Endothelial cell of umbilical vein (primary cell): Measurements from ENCODE around the gene KIAA0753. TPM values are rescaled to one million over a fixed set of nuclear protein-coding genes. Genes with fewer than 3 reads are reported as not detected.

Source experiments
- BruUV-seq: library from RNA; stranded (reverse); fragments of 400-500 nt; replicated peaks from 2 replicates; lab custom pipeline; 2021; lab: Mats Ljungman, UMichigan
- CTCF ChIA-PET: fragments of 300-600, 350-600 bp; sonication (Branson Sonifier 250); formaldehyde crosslinking; loops from one replicate; lab custom pipeline; 2021; ENCODE audit warnings: antibody characterized with exemption, inconsistent platforms; lab: Charles Lee
- POLR2A ChIA-PET: fragments of 300-600, 350-600 bp; sonication (Branson Sonifier 250); formaldehyde crosslinking; loops from one replicate; lab custom pipeline; 2021; ENCODE audit warnings: antibody characterized with exemption, inconsistent platforms; lab: Charles Lee
- DNase-seq: peaks from one replicate; pipeline ENCODE4 v3.0.0-alpha.2; 2011; ENCODE audit warnings: low read depth, low spot score
- FAIRE-seq: peaks from 2 replicates; lab custom pipeline; 2011; peaks lifted over from hg19 to GRCh38; lab: Jason Lieb, UNC
- H2AFZ ChIP-seq: 2 replicates; pipeline ENCODE4 v1.6.0; 2012; ENCODE audit warnings: low read depth, low read length, control low read depth, inconsistent platforms
- H3K27ac ChIP-seq: 2 replicates; pipeline ENCODE4 v1.5.1; 2011; ENCODE audit warnings: low read depth, mild to moderate bottlenecking, control low read depth, low read length, moderate library complexity; ENCODE audit not compliant: insufficient read depth
- H3K27me3 ChIP-seq, 2 experiments: 2 replicates each; pipeline versions ENCODE4 v1.6.0 to v1.6.1; 2011; ENCODE audit warnings: low read length in 2 of 2, mixed read lengths in 1 of 2; ENCODE audit not compliant: control insufficient read depth in 2 of 2, insufficient read depth in 2 of 2
- H3K36me3 ChIP-seq, 2 experiments: 2 replicates in 1 of 2; 3 replicates in 1 of 2; pipeline ENCODE4 v1.5.1; 2011; ENCODE audit warnings: low read length in 2 of 2, mild to moderate bottlenecking in 1 of 2, moderate library complexity in 1 of 2; ENCODE audit not compliant: control insufficient read depth in 2 of 2, insufficient read depth in 2 of 2; ENCODE audit errors: extremely low read depth in 1 of 2
- H3K4me1 ChIP-seq: 3 replicates; pipeline ENCODE4 v1.5.1; 2011; ENCODE audit warnings: mild to moderate bottlenecking, low read length; ENCODE audit not compliant: control insufficient read depth, insufficient read depth; ENCODE audit errors: extremely low read depth
- H3K4me2 ChIP-seq: 2 replicates; pipeline ENCODE4 v1.6.1; 2011; ENCODE audit warnings: low read length, control low read depth, mixed read lengths; ENCODE audit not compliant: insufficient read depth
- H3K4me3 ChIP-seq, 3 experiments: fragments of 200-600 bp in 1 of 3; sonication (generic), shearing (Covaris generic) in 1 of 3; replicated peaks in 1 of 3; 2 replicates each; pipeline ENCODE4 v1.5.1; 2011 to 2016; ENCODE audit warnings: control low read depth in 3 of 3, low read length in 3 of 3, mild to moderate bottlenecking in 2 of 3, inconsistent platforms in 1 of 3, low read depth in 1 of 3, moderate library complexity in 1 of 3; ENCODE audit not compliant: insufficient read depth in 1 of 3
- H3K79me2 ChIP-seq: 2 replicates; pipeline ENCODE4 v1.6.0; 2012; ENCODE audit warnings: low read length, inconsistent platforms; ENCODE audit not compliant: control insufficient read depth, insufficient read depth
- H3K9ac ChIP-seq: replicated peaks from 2 replicates; pipeline ENCODE3; 2011; ENCODE audit warnings: low read length, control low read depth; ENCODE audit not compliant: insufficient read depth; ENCODE audit errors: extremely low read depth
- H3K9me1 ChIP-seq: replicated peaks from 3 replicates; pipeline ENCODE4 v1.6.0; 2011; ENCODE audit warnings: mild to moderate bottlenecking, low read length; ENCODE audit not compliant: control insufficient read depth, insufficient read depth; ENCODE audit errors: extremely low read depth
- H3K9me3 ChIP-seq: replicated peaks from 2 replicates; pipeline ENCODE4 v1.5.1; 2012; ENCODE audit warnings: low read length, inconsistent platforms; ENCODE audit not compliant: control insufficient read depth, insufficient read depth
- H4K20me1 ChIP-seq: replicated peaks from 2 replicates; pipeline ENCODE3; 2011; ENCODE audit warnings: mild to moderate bottlenecking, low read length; ENCODE audit not compliant: control insufficient read depth, insufficient read depth; ENCODE audit errors: extremely low read depth
- CTCF ChIP-seq, 2 donors: IDR thresholded peaks; 1 replicate in 1 of 2; 2 replicates in 1 of 2; pipeline ENCODE4 v1.5.1; 2011; ENCODE audit warnings: low read length in 2 of 2, mild to moderate bottlenecking in 2 of 2, moderate library complexity in 2 of 2, control low read depth in 1 of 2, inconsistent platforms in 1 of 2, low read depth in 1 of 2; ENCODE audit not compliant: insufficient read depth in 1 of 2; ENCODE audit errors: extremely low read depth in 1 of 2
- EZH2 ChIP-seq: IDR thresholded peaks from 2 replicates; pipeline ENCODE4 v1.6.1; 2012; ENCODE audit warnings: borderline replicate concordance, low read depth, mild to moderate bottlenecking, moderate library complexity, low read length, inconsistent platforms; ENCODE audit not compliant: severe bottlenecking
- FOS ChIP-seq: IDR thresholded peaks from 2 replicates; pipeline ENCODE4 v1.6.1; 2011; ENCODE audit warnings: mild to moderate bottlenecking, low read length, moderate library complexity, borderline replicate concordance; ENCODE audit not compliant: insufficient read depth
- GATA2 ChIP-seq: IDR thresholded peaks from 2 replicates; pipeline ENCODE4 v1.7.0; 2011; ENCODE audit warnings: low read depth, mild to moderate bottlenecking, moderate library complexity, mixed read lengths, low read length; ENCODE audit not compliant: insufficient read length, insufficient read depth
- JUN ChIP-seq: IDR thresholded peaks from 2 replicates; pipeline ENCODE4 v1.6.1; 2011; ENCODE audit warnings: borderline replicate concordance, low read depth; ENCODE audit not compliant: insufficient read length, insufficient read depth
- MAX ChIP-seq: IDR thresholded peaks from 2 replicates; pipeline ENCODE4 v1.6.1; 2011; ENCODE audit not compliant: insufficient read depth, insufficient read length
- MYC ChIP-seq: IDR thresholded peaks from one replicate; pipeline ENCODE4 v1.6.1; 2011; ENCODE audit warnings: mild to moderate bottlenecking, low read depth, low read length
- POLR2A ChIP-seq: IDR thresholded peaks from 2 replicates; pipeline ENCODE4 v1.6.1; 2012; ENCODE audit warnings: low read depth, mild to moderate bottlenecking, control low read depth, low read length
- POLR2AphosphoS5 ChIP-seq: IDR thresholded peaks from 2 replicates; pipeline ENCODE4 v1.6.1; 2012; ENCODE audit warnings: low read depth, mild to moderate bottlenecking, control low read depth, low read length, moderate library complexity; ENCODE audit not compliant: insufficient read depth
- dilution Hi-C: fragments of 300-500 bp; cut with MboI; formaldehyde crosslinking; loops from one replicate; pipeline ENCODE4 v1.15.0; 2019; ENCODE audit warnings: low sequenced_read_pairs; ENCODE audit not compliant: extremely low pct_ligation_motif_present
- intact Hi-C: fragments of 100-400 bp; cut with micrococcal nuclease; formaldehyde crosslinking; loops from one replicate; pipeline ENCODE4 v1.10.0; 2022
- polyA plus RNA-seq, 4 experiments: library from polyadenylated mRNA; depleted of rRNA in 3 of 4; stranded (reverse) in 3 of 4; unstranded in 1 of 4; fragments of >200 nt; gene quantifications; 2 replicates each; pipeline versions ENCODE4 v1.2.1 to v1.2.3, GENCODE V29; 2011 to 2012; ENCODE audit warnings: missing spikeins in 1 of 4
- total RNA-seq: library from RNA; stranded (reverse); gene quantifications from 2 replicates; pipeline ENCODE4 v1.2.3, GENCODE V29; 2021

The KIAA0753 gene
- total and polyA plus RNA-seq, 2 donors (not counting 3 experiments of a cell fraction or from before 2014, with no cell fraction given): 5.3 to 23.9 TPM

DNA sequence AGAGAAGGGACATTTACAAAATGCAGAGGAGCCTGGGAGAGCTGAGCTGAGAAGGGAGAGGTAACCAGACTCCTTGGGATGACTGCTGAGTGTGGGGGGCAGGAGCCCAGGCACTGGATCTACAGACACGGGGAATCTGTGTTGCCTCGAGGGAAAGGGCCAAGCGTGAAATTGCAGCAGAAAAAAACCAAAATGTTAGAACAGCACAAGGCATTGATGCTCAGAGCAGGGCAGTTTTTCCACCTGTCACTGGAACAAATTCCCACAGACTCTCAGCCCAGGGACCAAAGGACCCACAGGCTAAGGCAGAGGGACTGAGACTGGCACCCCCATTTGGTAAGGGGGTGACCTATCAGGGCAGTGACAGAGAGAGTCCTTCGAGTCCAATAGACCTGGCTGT lies 86.2 kb downstream of the KIAA0753 start:
- H3K4me2 ChIP-seq: no peak overlapping the region
- H3K9ac ChIP-seq: no peak overlapping the region
- no peaks in the 10 kb centered on the region for H3K9me1 ChIP-seq
- H3K36me3 ChIP-seq: no peaks in the 10 kb centered on the region
- peaks cover 3% of the 10 kb centered on the region for H3K4me1 ChIP-seq
- H3K79me2 ChIP-seq: no peaks in the 10 kb centered on the region
- no peaks in the 10 kb centered on the region for H3K9me3 ChIP-seq
- no peaks in the 10 kb centered on the region for H4K20me1 ChIP-seq
- dilution Hi-C loops: no loop called here
- H3K27ac ChIP-seq: no peak overlapping the region
- POLR2A ChIA-PET: no interaction called here
- peaks cover 9 to 18% of the 10 kb centered on the region in 2 experiments for H3K27me3 ChIP-seq
- CTCF ChIA-PET: interaction anchor here (3.7 kb wide), 1 partner anchor 82 kb away, joined by 29 read pairs; no protein-coding TSS in a partner anchor
- DNase-seq: no peak
- no peak overlapping the region for H3K4me3 ChIP-seq
- no TSS peak for BruUV-seq
- TF ChIP-seq POLR2A (no peak), GATA2 (no peak), CTCF (IDR thresholded peaks at IDR 0.05; ENCODE audit: extremely low read depth in 1 of 2, insufficient read depth in 1 of 2, low read depth in 1 of 2, low read length in 2 of 2) (no peak), MAX (no peak), EZH2 (no peak), JUN (no peak), FOS (no peak), MYC (no peak), POLR2AphosphoS5 (no peak)
- H2AFZ ChIP-seq: no peak overlapping the region
- intact Hi-C loops: no loop called here
- FAIRE-seq: no peak
